ENCODE results near the gene LACRT. TPM values are rescaled to one million over a fixed set of nuclear protein-coding genes. Genes with fewer than 3 reads are reported as not detected.
"Not testable (repeated sequence)": the region's sequence is repeated elsewhere in the genome, so short reads cannot be mapped to it uniquely, and the experiment has no call there.

LACRT gene
- total RNA-seq, 1 donor from 2014 or later: not detected

DNA sequence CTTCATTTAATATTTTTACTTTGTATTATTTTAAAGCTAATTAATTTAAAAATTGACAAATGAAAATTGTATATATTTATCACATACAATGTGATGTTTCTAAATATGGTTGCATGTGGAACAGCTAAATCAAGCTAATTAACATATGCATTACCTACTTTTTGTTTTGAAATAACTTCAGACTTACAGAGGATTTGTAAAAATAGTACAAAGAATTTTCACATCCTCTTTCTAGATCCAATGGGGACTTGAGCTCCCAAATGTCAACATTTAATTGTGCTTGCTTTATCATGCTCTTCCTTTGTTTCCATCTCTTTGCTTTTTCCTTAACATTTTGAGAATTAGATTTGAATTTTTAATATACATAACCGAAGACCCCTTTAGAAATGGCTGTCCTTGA is 6.9 kb upstream of the LACRT start:
- ATAC-seq (no peak), DNase-seq (no peak)
- intact Hi-C loops (cut with micrococcal nuclease): no loop called here

DNA sequence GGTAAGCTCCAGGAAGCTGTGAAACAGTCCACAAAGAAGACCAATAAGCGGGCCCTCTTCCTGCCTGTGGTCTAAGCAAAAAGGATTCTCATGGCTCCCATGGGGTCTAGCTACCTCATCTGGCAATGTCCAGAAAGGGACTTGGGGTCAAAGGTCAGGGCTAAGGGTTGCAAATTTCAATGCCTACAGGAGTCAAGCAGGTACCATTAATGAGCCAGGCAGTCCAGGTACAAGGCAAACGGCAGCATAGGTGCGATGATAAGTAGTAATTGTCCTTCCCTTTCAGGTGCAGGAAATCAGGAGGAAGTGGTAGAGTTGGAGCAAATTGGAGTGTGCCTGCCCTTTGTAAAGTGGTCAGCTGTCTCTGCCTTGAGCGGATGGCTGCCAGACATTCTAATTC is 6.4 kb upstream of the LACRT start:
- DNase-seq: no peak
- no peak for ATAC-seq
- intact Hi-C loops (cut with micrococcal nuclease): no loop called here

DNA sequence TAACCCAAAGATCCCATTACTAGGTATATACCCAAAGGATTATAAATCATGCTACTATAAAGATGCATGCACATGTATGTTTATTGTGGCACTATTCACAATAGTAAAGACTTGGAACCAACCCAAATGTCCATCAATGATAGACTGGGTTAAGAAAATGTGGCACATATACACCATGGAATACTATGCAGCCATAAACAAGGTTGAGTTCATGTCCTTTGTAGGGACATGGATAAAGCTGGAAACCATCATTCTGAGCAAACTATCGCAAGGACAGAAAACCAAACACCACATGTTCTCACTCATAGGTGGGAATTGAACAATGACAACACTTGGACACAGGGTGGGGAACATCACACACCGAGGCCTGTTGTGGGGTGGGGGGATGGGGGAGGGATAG is 4.4 kb upstream of the LACRT start:
- intact Hi-C loops (cut with micrococcal nuclease); ATAC-seq; DNase-seq: not testable (repeated sequence)

GRCh38 chr12:54631988-54632728 is 2.5 kb downstream of the LACRT start:
- intact Hi-C loops (cut with micrococcal nuclease): no loop called here
- ATAC-seq: no peak
- no peak for DNase-seq

DNA sequence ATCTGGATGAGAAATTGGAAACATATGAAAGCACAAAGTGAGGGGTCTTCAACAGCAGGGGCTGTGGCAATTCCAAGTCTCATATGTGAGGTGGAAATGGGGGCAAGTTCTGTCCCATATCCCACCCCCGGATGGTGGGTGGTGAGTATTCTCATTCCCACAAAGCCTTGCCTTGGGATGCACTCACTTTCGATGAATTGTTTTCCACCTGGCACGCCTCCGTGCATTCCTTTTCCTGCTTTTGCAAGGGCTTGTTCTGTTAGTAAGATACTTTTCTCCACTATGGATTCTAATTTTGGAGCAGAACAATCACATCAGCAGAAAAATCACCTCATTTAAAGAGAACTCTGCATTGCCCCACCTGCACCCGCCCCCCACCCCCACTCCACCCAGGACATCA is 3.1 kb downstream of the LACRT start:
- intact Hi-C loops (cut with micrococcal nuclease): no loop called here
- no peak for ATAC-seq
- DNase-seq: no peak

DNA sequence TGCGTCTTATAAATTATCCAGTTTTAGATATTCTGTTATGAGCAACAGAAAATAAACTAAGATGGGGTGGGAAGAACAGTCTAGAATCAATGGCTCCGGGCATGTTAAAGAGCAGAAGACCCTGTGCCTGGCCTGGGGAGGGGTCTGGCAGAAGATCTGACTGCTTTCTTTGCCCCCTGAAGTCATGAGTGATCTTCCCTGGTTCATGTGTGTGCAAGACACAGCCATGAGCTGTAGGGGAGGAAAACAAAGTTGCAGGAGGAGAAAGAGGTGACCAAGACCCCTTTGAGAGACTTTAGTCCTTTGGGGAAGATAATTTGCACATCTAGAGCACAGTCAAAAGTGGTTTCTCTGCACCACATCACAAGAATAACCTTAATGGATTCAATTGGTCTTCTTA is 4.8 kb downstream of the LACRT start:
- intact Hi-C loops (cut with micrococcal nuclease): no loop called here
- DNase-seq (no peak), ATAC-seq (no peak)

DNA sequence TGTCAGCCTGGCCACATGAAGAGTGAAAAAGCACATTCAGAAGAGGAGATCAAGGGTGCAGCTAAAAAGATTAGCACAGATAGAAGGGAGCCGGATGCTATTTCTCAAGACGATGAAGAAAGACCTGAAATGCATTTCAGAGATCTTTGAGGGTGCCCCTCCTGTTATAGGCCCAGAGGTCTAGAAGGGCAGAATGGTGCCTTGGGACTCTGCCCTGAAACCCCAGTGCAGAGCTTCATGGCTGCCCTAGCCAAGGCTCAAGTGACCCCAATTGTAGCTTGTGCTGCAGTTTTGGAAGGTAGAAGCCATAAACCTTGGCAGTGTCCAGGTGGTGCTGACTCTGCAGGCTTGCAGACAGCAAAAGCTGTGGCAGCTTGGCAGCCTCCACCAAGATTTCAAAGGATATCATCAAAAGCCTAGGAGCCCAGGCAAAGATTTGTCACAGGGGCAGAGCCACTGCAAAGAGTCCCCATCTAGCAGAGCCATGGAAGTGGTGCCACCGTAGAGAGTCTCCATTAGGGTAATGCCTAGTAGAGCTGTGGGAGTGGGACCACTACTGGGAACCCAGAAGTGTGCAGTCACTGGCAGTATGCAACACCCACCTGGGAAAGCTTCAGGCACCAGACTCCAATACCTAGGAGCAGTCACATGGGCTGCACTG is 6.4 kb downstream of the LACRT start:
- DNase-seq: no peak
- ATAC-seq: no peak
- intact Hi-C loops (cut with micrococcal nuclease): no loop called here

DNA sequence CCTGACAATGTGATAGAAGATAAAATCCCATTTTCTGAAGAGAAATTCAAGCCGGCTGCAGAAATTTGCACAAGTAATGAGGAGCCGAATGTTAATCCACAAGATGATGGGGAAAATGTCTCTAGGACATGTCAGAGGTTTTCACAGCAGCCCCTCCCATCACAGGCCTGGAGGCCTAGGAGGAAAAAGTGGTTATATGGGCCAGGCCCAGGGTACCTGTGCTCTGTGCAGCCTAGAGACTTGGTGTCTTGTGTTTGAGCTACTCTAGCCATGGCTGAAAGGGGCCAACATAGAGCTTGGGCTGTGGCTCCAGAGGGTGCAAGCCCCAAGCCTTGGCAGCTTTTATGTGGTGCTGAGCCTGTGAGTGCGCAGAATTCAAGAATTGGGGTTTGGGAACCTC is 7.4 kb downstream of the LACRT start:
- intact Hi-C loops (cut with micrococcal nuclease): no loop called here
- DNase-seq: no peak
- no peak for ATAC-seq

DNA sequence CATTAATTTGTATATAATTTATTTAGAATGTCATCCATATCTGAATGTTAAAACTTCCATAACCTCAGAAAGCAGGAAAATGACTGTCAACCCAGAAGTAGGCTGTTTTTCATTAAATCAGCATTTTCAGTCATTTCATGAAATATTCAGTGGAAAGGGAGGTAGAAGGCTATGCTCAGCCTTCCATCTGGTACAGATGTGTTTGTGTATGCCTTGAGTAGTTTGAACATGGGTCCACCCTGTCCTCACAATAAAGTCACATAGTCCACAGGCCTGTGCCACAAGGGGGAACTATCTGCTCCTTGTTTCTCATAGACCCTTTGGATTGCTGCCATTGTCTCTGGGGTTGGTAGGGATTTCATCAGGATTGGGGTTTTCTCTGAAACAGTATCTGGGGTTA is 9.1 kb downstream of the LACRT start:
- intact Hi-C loops (cut with micrococcal nuclease): no loop called here
- DNase-seq: no peak
- no peak for ATAC-seq

GRCh38 chr12:54624315-54625279 is 10.1 kb downstream of the LACRT start:
- intact Hi-C loops (cut with micrococcal nuclease): no loop called here

DNA sequence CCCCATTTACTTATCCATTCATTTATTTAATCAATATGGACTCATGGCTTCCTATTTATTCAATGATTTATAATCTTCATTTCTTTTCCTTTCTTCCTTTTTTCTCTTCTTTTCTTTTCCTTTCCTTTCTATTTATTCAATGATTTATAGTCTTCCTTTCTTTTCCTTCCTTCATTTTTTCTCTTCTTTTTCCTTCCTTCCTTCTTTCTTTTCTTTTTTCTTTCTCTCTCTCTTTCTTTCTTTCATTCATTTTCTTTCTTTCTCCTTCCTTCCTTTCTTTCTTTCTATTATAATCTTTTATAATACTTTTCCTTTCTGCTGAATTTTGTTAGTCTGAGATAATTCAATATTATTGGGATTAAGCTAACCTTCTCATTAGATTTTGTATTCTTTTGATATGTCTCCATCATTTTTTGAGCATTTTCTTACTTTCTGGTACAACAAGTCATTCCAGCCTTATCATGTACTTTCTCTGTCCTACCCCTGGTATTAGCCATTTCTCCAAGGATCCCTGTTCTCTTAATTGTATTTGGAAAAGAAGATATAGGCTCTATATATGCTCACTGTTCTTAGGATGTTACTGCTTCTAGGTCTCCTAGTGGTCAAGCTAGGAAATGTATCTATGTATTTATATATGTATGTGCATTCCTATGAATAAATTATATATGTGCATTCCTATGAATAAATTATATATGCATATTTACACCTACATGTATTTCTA is 12.1 kb downstream of the LACRT start:
- no peak for DNase-seq
- ATAC-seq: no peak
- intact Hi-C loops (cut with micrococcal nuclease): no loop called here

More at GRCh38 chr12:54624315-54625279, 10.1 kb downstream of the LACRT start:
- no peak for ATAC-seq
- no peak for DNase-seq

- ATAC-seq: no peak
- intact Hi-C loops (cut with micrococcal nuclease): no loop called here
- DNase-seq: no peak
Observed at GRCh38 chr12:54616933-54617680, 17.6 kb downstream of the LACRT start.

- DNase-seq (no peak), ATAC-seq (no peak)
- intact Hi-C loops (cut with micrococcal nuclease): no loop called here
Observed at GRCh38 chr12:54612225-54612750, 22.4 kb downstream of the LACRT start.

GRCh38 chr12:54611715-54612149 is 23.0 kb downstream of the LACRT start:
- no peak for ATAC-seq
- intact Hi-C loops (cut with micrococcal nuclease): no loop called here
- DNase-seq: no peak

GRCh38 chr12:54608769-54609168 is 25.9 kb downstream of the LACRT start:
- ATAC-seq: no peak
- no peak for DNase-seq
- intact Hi-C loops (cut with micrococcal nuclease): no loop called here

DNA sequence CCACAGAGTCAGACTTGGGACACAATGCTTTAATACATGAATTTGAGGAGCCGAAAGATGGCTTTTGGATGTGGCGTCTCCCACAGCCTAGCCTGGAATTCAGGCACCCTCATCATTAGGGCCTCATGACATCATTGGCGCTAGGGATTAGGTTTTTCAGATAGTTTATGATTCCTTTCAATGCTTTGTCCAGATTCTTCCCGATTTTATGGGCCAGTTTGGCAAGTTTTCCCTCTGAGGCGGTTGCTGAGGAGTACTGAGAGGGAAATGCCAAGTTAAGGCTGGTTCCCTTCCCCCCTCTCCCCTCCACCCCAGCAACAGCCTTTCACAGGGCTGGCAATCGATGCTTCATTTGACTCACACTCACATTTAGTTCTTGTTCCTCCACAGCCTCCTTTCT is 26.5 kb downstream of the LACRT start:
- intact Hi-C loops (cut with micrococcal nuclease): no loop called here
- DNase-seq: no peak
- no peak for ATAC-seq

- intact Hi-C loops (cut with micrococcal nuclease): no loop called here
- DNase-seq (no peak), ATAC-seq (no peak)
Observed at GRCh38 chr12:54606556-54606955, 28.1 kb downstream of the LACRT start.
